Psoas muscle (tissue), 8 donors: ENCODE results near the gene CACNA2D1. TPM values are rescaled to one million over a fixed set of nuclear protein-coding genes. Genes with fewer than 3 reads are reported as not detected.

ENCODE experiments used
- ATAC-seq, 4 donors: fragments of 200-7000 bp; cut with Tn5 transposase; one replicate each; pipeline ENCODE4 v1.9.1; 2020; ENCODE audit warnings: moderate library complexity in 3 of 4, mild to moderate bottlenecking in 2 of 4
- DNase-seq, 2 donors: peaks; one replicate each; pipeline ENCODE4 v3.0.0-alpha.2; 2020
- H3K27ac ChIP-seq: fragments of 200-600 bp; one replicate; pipeline ENCODE4 v1.8.0; 2022
- H3K27me3 ChIP-seq, 3 donors: fragments of 200-600 bp in 1 of 3; one replicate each; pipeline versions ENCODE4 v1.6.1 to v1.8.0; 2013 to 2022; ENCODE audit warnings: low read length in 2 of 3, mild to moderate bottlenecking in 2 of 3, moderate library complexity in 1 of 3; ENCODE audit not compliant: insufficient read depth in 3 of 3
- H3K36me3 ChIP-seq, 2 donors: fragments of 200-600 bp in 1 of 2; one replicate each; pipeline versions ENCODE4 v1.6.1 to v1.8.0; 2013 to 2022; ENCODE audit warnings: low read depth in 1 of 2, mild to moderate bottlenecking in 1 of 2, moderate library complexity in 1 of 2; ENCODE audit not compliant: insufficient read depth in 1 of 2
- H3K4me1 ChIP-seq: fragments of 200-600 bp; one replicate; pipeline ENCODE4 v1.8.0; 2022
- H3K4me3 ChIP-seq: fragments of 200-600 bp; one replicate; pipeline ENCODE4 v1.8.0; 2022; ENCODE audit warnings: mild to moderate bottlenecking
- H3K9me3 ChIP-seq: fragments of 200-600 bp; one replicate; pipeline ENCODE4 v1.8.0; 2022
- WGBS, 3 donors: extraction: QIAGEN DNeasy Blood & Tissue Kit; methylation state at CpG; one replicate each; pipeline versions ENCODE4 v1.1.6 to v1.1.7; 2013; 5-methylcytosine and 5-hydroxymethylcytosine counted together
- intact Hi-C, 2 donors: fragments of 100-400 bp; cut with DNase I; formaldehyde crosslinking; loops; one replicate each; pipeline versions ENCODE4 v1.11.0 to v1.14.2; 2022
- polyA plus RNA-seq, 3 donors: library from polyadenylated mRNA; stranded (reverse); fragments of 200-250 nt; gene quantifications; one replicate each; pipeline ENCODE4 v1.2.3, GENCODE V29; 2013
- total RNA-seq, 4 donors: library from RNA; stranded (reverse); fragmentation: NEBNext Ultra II Directional in 2 of 4; extraction: Animal tissue kit (Norgen Biotek cat#: 25700) in 2 of 4; gene quantifications; one replicate each; pipeline versions ENCODE4 v1.2.1 to v1.2.4, GENCODE V29; 2021 to 2023
- TF ChIP-seq, protein P1 (sequence below): fragments of 200-600 bp; IDR thresholded peaks from one replicate; pipeline ENCODE4 v1.8.0; 2022; ENCODE audit warnings: antibody characterized with exemption
- donor health status: healthy with polysubstance abuse.
- donor health status: DM: no; HTN: no; CAD: no; lungs with moderate emphysema.
- donor health status: Bipolar disorder and iron deficiency.
- donor health status: healthy.
- donor health status: DM: yes; HTN: yes; CAD: no.
- donor health status: DM: no; HTN: no; CAD: no.
- donor health status: DM: no; HTN: no; CAD: no.
- donor health status: DM: yes; HTN: yes; CAD: no.

Gene CACNA2D1
- total and polyA plus RNA-seq, 7 donors, result 10.2 to 167 (median 97.5) TPM

DNA sequence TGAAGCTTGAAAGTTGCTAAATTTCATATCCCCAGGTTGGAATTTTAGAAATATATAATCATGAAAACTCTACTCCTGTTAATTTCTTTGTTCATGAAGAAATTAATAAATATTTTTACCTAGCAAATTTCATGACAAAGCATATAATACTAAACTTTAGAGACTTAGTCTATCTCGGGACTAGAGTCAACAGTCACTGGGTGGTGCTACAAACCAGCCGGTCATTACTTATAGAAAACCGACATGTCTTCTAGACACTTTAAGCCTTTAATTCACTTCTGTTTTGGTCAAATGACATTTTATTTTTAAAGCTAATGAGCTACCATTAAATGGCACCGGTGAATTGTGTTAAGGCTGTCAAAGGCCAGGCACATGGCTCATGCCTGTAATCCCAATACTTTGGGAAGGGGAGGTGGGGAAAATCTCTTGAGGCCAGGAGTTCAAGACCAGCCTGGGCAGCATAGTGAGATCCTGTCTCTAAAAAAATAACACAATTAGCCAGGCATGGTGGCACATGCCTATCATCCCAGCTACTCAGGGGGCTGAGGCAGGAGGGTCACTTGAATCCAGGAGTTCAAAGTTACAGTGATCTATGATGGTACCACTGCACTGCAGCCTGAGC, 270.1 kb downstream of the CACNA2D1 start:
- no peaks in the 10 kb centered on the region for H3K27me3 ChIP-seq
- peaks cover 24% of the 10 kb centered on the region for H3K4me1 ChIP-seq
- no peak for DNase-seq
- intact Hi-C loops, result no loop called here
- TF ChIP-seq, protein P1, sequence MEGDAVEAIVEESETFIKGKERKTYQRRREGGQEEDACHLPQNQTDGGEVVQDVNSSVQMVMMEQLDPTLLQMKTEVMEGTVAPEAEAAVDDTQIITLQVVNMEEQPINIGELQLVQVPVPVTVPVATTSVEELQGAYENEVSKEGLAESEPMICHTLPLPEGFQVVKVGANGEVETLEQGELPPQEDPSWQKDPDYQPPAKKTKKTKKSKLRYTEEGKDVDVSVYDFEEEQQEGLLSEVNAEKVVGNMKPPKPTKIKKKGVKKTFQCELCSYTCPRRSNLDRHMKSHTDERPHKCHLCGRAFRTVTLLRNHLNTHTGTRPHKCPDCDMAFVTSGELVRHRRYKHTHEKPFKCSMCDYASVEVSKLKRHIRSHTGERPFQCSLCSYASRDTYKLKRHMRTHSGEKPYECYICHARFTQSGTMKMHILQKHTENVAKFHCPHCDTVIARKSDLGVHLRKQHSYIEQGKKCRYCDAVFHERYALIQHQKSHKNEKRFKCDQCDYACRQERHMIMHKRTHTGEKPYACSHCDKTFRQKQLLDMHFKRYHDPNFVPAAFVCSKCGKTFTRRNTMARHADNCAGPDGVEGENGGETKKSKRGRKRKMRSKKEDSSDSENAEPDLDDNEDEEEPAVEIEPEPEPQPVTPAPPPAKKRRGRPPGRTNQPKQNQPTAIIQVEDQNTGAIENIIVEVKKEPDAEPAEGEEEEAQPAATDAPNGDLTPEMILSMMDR, result peak; percentile 7
- no peak overlapping the region for H3K4me3 ChIP-seq
- H3K9me3 ChIP-seq, result no peaks in the 10 kb centered on the region
- no peaks in the 10 kb centered on the region for H3K36me3 ChIP-seq
- peak in 2 of 4 donors; percentile 27 to 59 for ATAC-seq
- no peak overlapping the region for H3K27ac ChIP-seq
- WGBS, 3 donors, result 71 to 78% (median 72%) methylated on average over 4 of the region's 4 CpGs

DNA sequence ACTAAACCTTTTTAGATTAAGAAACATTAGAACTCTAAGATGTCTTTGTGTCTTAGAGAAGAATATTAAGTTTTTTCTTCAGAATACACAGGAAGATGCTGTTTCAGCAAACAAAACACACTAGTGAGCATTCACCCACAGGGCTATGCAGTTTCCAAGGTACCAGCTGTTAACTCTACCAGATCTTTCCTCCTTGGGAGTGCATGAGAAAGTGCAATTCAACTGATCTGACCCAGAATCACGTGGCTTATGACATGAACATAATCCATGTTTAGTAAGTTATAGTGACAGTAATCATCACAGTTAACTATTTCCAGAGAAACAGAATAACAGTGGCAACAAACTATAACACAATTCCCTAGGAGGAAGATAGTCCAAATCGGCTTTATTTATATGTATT, 270.7 kb downstream of the CACNA2D1 start:
- H3K27ac ChIP-seq, result no peak overlapping the region

DNA sequence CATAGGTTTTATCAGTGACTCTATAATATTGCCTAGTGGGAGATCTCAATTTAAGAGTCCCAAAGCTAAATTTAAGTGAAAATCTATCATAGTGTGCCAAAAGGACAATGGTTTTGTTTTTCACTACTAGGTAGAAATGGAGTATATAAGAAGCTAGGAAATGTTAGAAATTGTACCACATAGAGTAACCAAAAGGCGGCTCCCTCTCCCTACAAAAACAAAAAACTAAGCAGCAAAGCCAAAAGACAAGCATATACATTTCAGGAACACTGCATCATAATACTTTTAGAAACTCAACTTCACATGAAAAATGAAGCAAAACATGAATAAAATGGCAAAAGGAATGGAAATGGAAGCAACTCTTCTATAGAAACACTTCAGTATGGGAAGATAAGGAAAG, 271.6 kb downstream of the CACNA2D1 start:
- 89 to 100% (median 97%) methylated on average over 1 of the region's 1 CpG for WGBS, 3 donors
- intact Hi-C loops, result no loop called here
- H3K9me3 ChIP-seq, result no peaks in the 10 kb centered on the region
- TF ChIP-seq, protein P1, result no peak
- ATAC-seq (no peak), DNase-seq (no peak)
- H3K27me3 ChIP-seq, result no peaks in the 10 kb centered on the region
- no peak overlapping the region for H3K27ac ChIP-seq
- H3K4me3 ChIP-seq, result no peak overlapping the region
- H3K36me3 ChIP-seq, result no peaks in the 10 kb centered on the region
- H3K4me1 ChIP-seq, result peaks cover 15% of the 10 kb centered on the region

More for the DNA sequence above, 270.7 kb downstream of the CACNA2D1 start:
- DNase-seq (no peak), ATAC-seq (peak in 3 of 4 donors; percentile 28 to 46 (median 33))
- intact Hi-C loops, result no loop called here
- peaks cover 24% of the 10 kb centered on the region for H3K4me1 ChIP-seq
- no peaks in the 10 kb centered on the region for H3K9me3 ChIP-seq
- 48 to 65% (median 55%) methylated on average over 2 of the region's 2 CpGs for WGBS, 3 donors
- TF ChIP-seq, protein P1, result no peak
- H3K27me3 ChIP-seq, result no peaks in the 10 kb centered on the region
- H3K36me3 ChIP-seq, result no peaks in the 10 kb centered on the region
- H3K4me3 ChIP-seq, result no peak overlapping the region

DNA sequence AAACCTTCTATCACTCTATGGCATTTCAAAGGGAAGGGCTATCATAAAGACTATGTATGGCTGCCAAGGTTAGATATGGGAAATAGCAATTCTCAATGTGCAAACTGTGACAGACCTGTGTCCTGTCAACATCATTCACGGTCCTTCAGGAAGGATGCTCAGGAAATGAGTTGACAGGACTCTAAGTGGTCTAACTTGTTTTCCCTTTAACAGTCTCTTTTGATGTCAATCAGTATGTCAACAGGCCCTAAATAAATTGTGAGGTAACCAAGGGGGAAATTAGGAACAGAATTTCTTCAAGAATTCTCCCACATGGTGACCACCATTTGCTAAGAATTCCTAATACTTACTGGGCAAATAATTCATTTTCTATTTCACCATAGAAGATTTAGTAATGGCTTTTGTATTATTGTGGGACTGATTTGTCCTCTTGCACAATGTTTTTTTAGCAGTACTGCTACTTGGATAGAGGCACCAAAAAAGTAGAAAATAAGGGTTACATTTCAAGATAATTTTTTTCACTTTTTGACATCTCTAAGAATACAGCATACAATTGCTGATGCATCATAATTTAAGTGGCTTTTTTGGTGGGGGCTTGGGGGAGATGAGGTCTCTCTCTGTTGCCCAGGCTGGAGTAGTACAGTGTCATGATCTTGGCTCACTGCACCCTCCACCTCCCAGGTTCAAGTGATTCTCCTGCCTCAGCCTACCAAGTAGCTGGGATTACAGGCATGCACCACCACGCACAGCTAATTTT, 275.8 kb downstream of the CACNA2D1 start:
- H3K36me3 ChIP-seq, result no peaks in the 10 kb centered on the region
- DNase-seq (no peak), ATAC-seq (peak in 3 of 4 donors; percentile 13 to 26 (median 24))
- WGBS, 3 donors, result 78 to 79% (median 79%) methylated on average over 2 of the region's 2 CpGs
- H3K27me3 ChIP-seq, result no peaks in the 10 kb centered on the region
- H3K4me3 ChIP-seq, result no peak overlapping the region
- no peaks in the 10 kb centered on the region for H3K9me3 ChIP-seq
- intact Hi-C loops, result loop anchor here in 1 of 2 donors (5.0 kb wide), 1 partner anchor 405 kb away; no protein-coding TSS in a partner anchor
- H3K27ac ChIP-seq, result no peak overlapping the region
- peaks cover 21% of the 10 kb centered on the region for H3K4me1 ChIP-seq
- TF ChIP-seq, protein P1, result no peak
